CD14-positive monocyte (primary cell): ENCODE results near the gene CTXN1. TPM values are rescaled to one million over a fixed set of nuclear protein-coding genes. Genes with fewer than 3 reads are reported as not detected.

Experiments used
- DNase-seq, 3 donors: peaks; one replicate each; pipeline ENCODE4 v3.0.0-alpha.2; 2011 to 2022
- H2AFZ ChIP-seq: 2 replicates; pipeline ENCODE4 v1.6.0; 2012; ENCODE audit warnings: mild to moderate bottlenecking, low read depth, low read length, inconsistent platforms; ENCODE audit not compliant: insufficient read depth, poor library complexity, severe bottlenecking
- H3K27ac ChIP-seq, 2 donors: 1 replicate in 1 of 2; 2 replicates in 1 of 2; pipeline ENCODE4 v1.5.1; 2012 to 2013; ENCODE audit warnings: low read length in 2 of 2, control low read depth in 1 of 2, inconsistent platforms in 1 of 2, low read depth in 1 of 2, mild to moderate bottlenecking in 1 of 2
- H3K27me3 ChIP-seq, 2 donors: one replicate each; pipeline versions ENCODE4 v1.6.0 to v1.6.1; 2011 to 2013; ENCODE audit warnings: low read length in 2 of 2; ENCODE audit not compliant: control insufficient read depth in 2 of 2, insufficient read depth in 2 of 2
- H3K36me3 ChIP-seq, 2 donors: replicated peaks in 1 of 2; 1 replicate in 1 of 2; 2 replicates in 1 of 2; pipeline versions ENCODE4 v1.5.1 to v1.6.1; 2012 to 2013; ENCODE audit warnings: low read length in 2 of 2, control low read depth in 1 of 2, inconsistent platforms in 1 of 2, mild to moderate bottlenecking in 1 of 2; ENCODE audit not compliant: insufficient read depth in 2 of 2, control insufficient read depth in 1 of 2
- H3K4me1 ChIP-seq, 2 donors: 1 replicate in 1 of 2; 2 replicates in 1 of 2; pipeline versions ENCODE4 v1.5.1 to v1.6.1; 2012 to 2013; ENCODE audit warnings: low read length in 2 of 2, control low read depth in 1 of 2, inconsistent platforms in 1 of 2, mild to moderate bottlenecking in 1 of 2, moderate library complexity in 1 of 2; ENCODE audit not compliant: insufficient read depth in 2 of 2, control insufficient read depth in 1 of 2
- H3K4me2 ChIP-seq: replicated peaks from 2 replicates; pipeline ENCODE3; 2012; ENCODE audit warnings: low read length, moderate library complexity, mild to moderate bottlenecking; ENCODE audit not compliant: poor library complexity, severe bottlenecking; ENCODE audit errors: extremely low read depth
- H3K4me3 ChIP-seq, 3 experiments: fragments of 200-600 bp in 1 of 3; sonication (generic) in 1 of 3; replicated peaks in 1 of 3; 1 replicate in 2 of 3; 2 replicates in 1 of 3; pipeline ENCODE4 v1.5.1; 2011 to 2013; ENCODE audit warnings: low read length in 3 of 3, mild to moderate bottlenecking in 3 of 3, control low read depth in 2 of 3, low read depth in 2 of 3, inconsistent platforms in 1 of 3, moderate library complexity in 1 of 3
- H3K79me2 ChIP-seq: 2 replicates; pipeline ENCODE4 v1.6.0; 2012; ENCODE audit warnings: mild to moderate bottlenecking, control low read depth, inconsistent platforms, low read length, moderate library complexity; ENCODE audit not compliant: insufficient read depth
- H3K9ac ChIP-seq: 2 replicates; pipeline ENCODE4 v1.6.0; 2017; ENCODE audit warnings: low read length, mild to moderate bottlenecking; ENCODE audit not compliant: insufficient read depth, poor library complexity, severe bottlenecking
- H3K9me3 ChIP-seq, 2 donors: replicated peaks in 1 of 2; 1 replicate in 1 of 2; 2 replicates in 1 of 2; pipeline versions ENCODE4 v1.5.1 to v1.6.1; 2012 to 2013; ENCODE audit warnings: low read length in 2 of 2, control low read depth in 1 of 2; ENCODE audit not compliant: control insufficient read depth in 1 of 2, insufficient read depth in 1 of 2
- H4K20me1 ChIP-seq: 2 replicates; pipeline ENCODE4 v1.6.0; 2012; ENCODE audit warnings: mild to moderate bottlenecking, low read length, control low read depth, moderate library complexity; ENCODE audit not compliant: insufficient read depth
- H3K27ac Mint-ChIP-seq, 7 donors: one replicate each; pipeline ENCODE4 v1.8.0; 2020; ENCODE audit warnings: mild to moderate bottlenecking in 7 of 7, mixed read lengths in 7 of 7, moderate library complexity in 6 of 7, inconsistent platforms in 2 of 7
- H3K27me3 Mint-ChIP-seq, 3 donors: one replicate each; pipeline ENCODE4 v1.8.0; 2021 to 2022; ENCODE audit warnings: low read depth in 3 of 3, mild to moderate bottlenecking in 3 of 3, mixed read lengths in 3 of 3, moderate library complexity in 3 of 3, inconsistent platforms in 1 of 3
- H3K36me3 Mint-ChIP-seq, 2 donors: one replicate each; pipeline ENCODE4 v1.8.0; 2020; ENCODE audit warnings: mixed read lengths in 2 of 2, inconsistent platforms in 1 of 2, mild to moderate bottlenecking in 1 of 2
- H3K4me1 Mint-ChIP-seq: one replicate; pipeline ENCODE4 v1.8.0; 2020; ENCODE audit warnings: mild to moderate bottlenecking, mixed read lengths
- H3K4me3 Mint-ChIP-seq, 2 donors: one replicate each; pipeline ENCODE4 v1.8.0; 2020; ENCODE audit warnings: mild to moderate bottlenecking in 2 of 2, mixed read lengths in 2 of 2, moderate library complexity in 1 of 2
- H3K9me3 Mint-ChIP-seq, 7 donors: one replicate each; pipeline ENCODE4 v1.8.0; 2020 to 2022; ENCODE audit warnings: mixed read lengths in 7 of 7, mild to moderate bottlenecking in 6 of 7, moderate library complexity in 6 of 7, inconsistent platforms in 2 of 7
- WGBS: methylation state at CpG from one replicate; pipeline ENCODE4 v1.1.5; 2013; ENCODE audit warnings: missing lambda C conversion rate; ENCODE audit not compliant: insufficient coverage; 5-methylcytosine and 5-hydroxymethylcytosine counted together
- intact Hi-C, 2 donors: fragments of 100-400 bp; cut with micrococcal nuclease; formaldehyde crosslinking; loops; one replicate each; pipeline versions ENCODE4 v1.15.0 to v1.15.1; 2023
- polyA plus RNA-seq, 3 donors: library from polyadenylated mRNA; depleted of rRNA in 1 of 3; unstranded in 2 of 3; stranded (reverse) in 1 of 3; fragments of 300-500 nt in 2 of 3; fragments of >200 nt in 1 of 3; fragmentation: Illumina TruSeq in 2 of 3; gene quantifications; 1 replicate in 2 of 3; 2 replicates in 1 of 3; pipeline ENCODE4 v1.2.3, GENCODE V29; 2012 to 2021
- TF ChIP-seq, protein P1 (sequence below): fragments of 200-600 bp; IDR thresholded peaks from one replicate; pipeline ENCODE4 v1.8.0; 2022; ENCODE audit warnings: antibody characterized with exemption, mild to moderate bottlenecking

CTXN1 gene
- polyA plus RNA-seq, 3 donors: not detected

- Histone ChIP-seq H3K36me3 (peaks cover 79 to 91% of the 10 kb centered on the region in 2 donors), H3K27me3 (no peaks in the 10 kb centered on the region), H3K79me2 (no peaks in the 10 kb centered on the region), H3K4me3 (no peak overlapping the region), H3K27ac (no peak overlapping the region), H3K4me1 (no peaks in the 10 kb centered on the region), H3K9ac (no peak overlapping the region), H4K20me1 (no peaks in the 10 kb centered on the region), H3K4me2 (no peak overlapping the region), H2AFZ (no peak overlapping the region), H3K9me3 (no peaks in the 10 kb centered on the region)
- WGBS: 97% methylated on average over 25 of the region's 25 CpGs
- Mint-ChIP-seq H3K9me3 (no peaks in the 10 kb centered on the region), H3K36me3 (peaks cover 60 to 88% of the 10 kb centered on the region in 2 donors), H3K4me3 (no peak overlapping the region), H3K27me3 (peaks cover 0 to 1% (median 0%) of the 10 kb centered on the region in 3 donors), H3K4me1 (peaks cover 3% of the 10 kb centered on the region), H3K27ac (peak overlapping the region in 2 of 7 donors; percentile 4 to 20)
- no peak for DNase-seq
- intact Hi-C loops: loop anchor here in 1 of 2 donors (10.0 kb wide), 1 partner anchor 191 kb away; no protein-coding TSS in a partner anchor
- TF ChIP-seq, protein P1, sequence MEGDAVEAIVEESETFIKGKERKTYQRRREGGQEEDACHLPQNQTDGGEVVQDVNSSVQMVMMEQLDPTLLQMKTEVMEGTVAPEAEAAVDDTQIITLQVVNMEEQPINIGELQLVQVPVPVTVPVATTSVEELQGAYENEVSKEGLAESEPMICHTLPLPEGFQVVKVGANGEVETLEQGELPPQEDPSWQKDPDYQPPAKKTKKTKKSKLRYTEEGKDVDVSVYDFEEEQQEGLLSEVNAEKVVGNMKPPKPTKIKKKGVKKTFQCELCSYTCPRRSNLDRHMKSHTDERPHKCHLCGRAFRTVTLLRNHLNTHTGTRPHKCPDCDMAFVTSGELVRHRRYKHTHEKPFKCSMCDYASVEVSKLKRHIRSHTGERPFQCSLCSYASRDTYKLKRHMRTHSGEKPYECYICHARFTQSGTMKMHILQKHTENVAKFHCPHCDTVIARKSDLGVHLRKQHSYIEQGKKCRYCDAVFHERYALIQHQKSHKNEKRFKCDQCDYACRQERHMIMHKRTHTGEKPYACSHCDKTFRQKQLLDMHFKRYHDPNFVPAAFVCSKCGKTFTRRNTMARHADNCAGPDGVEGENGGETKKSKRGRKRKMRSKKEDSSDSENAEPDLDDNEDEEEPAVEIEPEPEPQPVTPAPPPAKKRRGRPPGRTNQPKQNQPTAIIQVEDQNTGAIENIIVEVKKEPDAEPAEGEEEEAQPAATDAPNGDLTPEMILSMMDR: no peak
Observed at GRCh38 chr19:7963566-7963965, 37.6 kb upstream of the CTXN1 start.

- Mint-ChIP-seq H3K36me3 (peaks cover 60 to 89% of the 10 kb centered on the region in 2 donors), H3K4me1 (peaks cover 3% of the 10 kb centered on the region), H3K27ac (no peak overlapping the region), H3K27me3 (peaks cover 0 to 1% (median 0%) of the 10 kb centered on the region in 3 donors), H3K9me3 (no peaks in the 10 kb centered on the region), H3K4me3 (no peak overlapping the region)
- peaks cover 71 to 91% of the 10 kb centered on the region in 2 donors for H3K36me3 ChIP-seq
- H2AFZ ChIP-seq: no peak overlapping the region
- no peak overlapping the region for H3K27ac ChIP-seq
- DNase-seq: no peak
- H3K4me1 ChIP-seq: no peaks in the 10 kb centered on the region
- 96% methylated on average over 16 of the region's 22 CpGs for WGBS
- no peaks in the 10 kb centered on the region for H4K20me1 ChIP-seq
- no peak overlapping the region for H3K4me2 ChIP-seq
- H3K9me3 ChIP-seq: no peaks in the 10 kb centered on the region
- H3K9ac ChIP-seq: no peak overlapping the region
- intact Hi-C loops: loop anchor here in 1 of 2 donors (10.0 kb wide), 1 partner anchor 192 kb away; no protein-coding TSS in a partner anchor
- H3K27me3 ChIP-seq: no peaks in the 10 kb centered on the region
- H3K79me2 ChIP-seq: no peaks in the 10 kb centered on the region
- H3K4me3 ChIP-seq: no peak overlapping the region
- TF ChIP-seq, protein P1: no peak
Observed at GRCh38 chr19:7962644-7963268, 36.8 kb upstream of the CTXN1 start.
